Measurements from ENCODE around the gene CSTPP1. TPM values are rescaled to one million over a fixed set of nuclear protein-coding genes. Genes with fewer than 3 reads are reported as not detected.

The CSTPP1 gene
- total and polyA plus RNA-seq, 2 of the 8 experiments (the other 6 are each of a cell fraction or from before 2014, with no cell fraction given) = 24.2 to 28.7 TPM

- Histone ChIP-seq H3K14ac (ENCODE audit: insufficient read length) (no peak overlapping the region), H3K23me2 (ENCODE audit: low read depth, low read length) (no peaks in the 10 kb centered on the region), H4K8ac (ENCODE audit: extremely low read depth, insufficient read depth, low read length) (no peak overlapping the region), H4K91ac (replicated peaks; ENCODE audit: insufficient read length, low read length) (no peak overlapping the region), H4K5ac (ENCODE audit: insufficient read length, low read depth, low read length) (no peak overlapping the region), H3K56ac (replicated peaks; ENCODE audit: insufficient read length, low read depth, low read length) (no peak overlapping the region), H3K18ac (ENCODE audit: extremely low read depth, low read length) (no peak overlapping the region), H2BK20ac (ENCODE audit: low read length) (no peak overlapping the region), H4K20me1 (replicated peaks in 1 of 2; ENCODE audit: control insufficient read depth in 1 of 2, insufficient read depth in 2 of 2, low read length in 2 of 2) (no peaks in the 10 kb centered on the region), H3K79me2 (ENCODE audit: control insufficient read depth in 1 of 2, insufficient read depth in 2 of 2, low read length in 2 of 2) (no peaks in the 10 kb centered on the region), H3K9ac (replicated peaks in 1 of 4; ENCODE audit: extremely low read depth in 1 of 4, low read depth in 3 of 4, low read length in 3 of 4) (no peak overlapping the region), H3K4me3 (ENCODE audit: extremely low read depth in 1 of 4, insufficient read depth in 2 of 4, low read depth in 3 of 4, low read length in 4 of 4) (no peak overlapping the region), H2BK12ac (ENCODE audit: low read depth, low read length) (no peak overlapping the region), H3K36me3 (ENCODE audit: control insufficient read depth in 2 of 4, insufficient read depth in 4 of 4, low read length in 3 of 4) (no peaks in the 10 kb centered on the region), H2BK120ac (replicated peaks; ENCODE audit: low read depth, low read length) (no peak overlapping the region), H3K4ac (replicated peaks; ENCODE audit: insufficient read length, low read depth, low read length) (no peak overlapping the region), H2AK5ac (ENCODE audit: low read depth, low read length) (no peak overlapping the region), H2AFZ (ENCODE audit: low read length) (no peak overlapping the region), H3K4me2 (ENCODE audit: insufficient read depth in 1 of 2, low read depth in 2 of 2, low read length in 2 of 2) (no peak overlapping the region), H3K79me1 (ENCODE audit: low read depth, low read length) (no peaks in the 10 kb centered on the region), H3K27me3 (replicated peaks in 1 of 4; ENCODE audit: control insufficient read depth in 3 of 4, extremely low read depth in 1 of 4, insufficient read depth in 3 of 4, low read length in 3 of 4) (no peaks in the 10 kb centered on the region), H3K4me1 (replicated peaks in 1 of 4; ENCODE audit: control insufficient read depth in 3 of 4, insufficient read depth in 4 of 4, low read length in 3 of 4) (no peaks in the 10 kb centered on the region), H3K23ac (ENCODE audit: insufficient read length) (no peak overlapping the region), H2BK5ac (ENCODE audit: low read depth, low read length) (no peak overlapping the region), H3K9me3 (ENCODE audit: insufficient read depth in 2 of 2, low read depth in 1 of 2, low read length in 1 of 2) (no peaks in the 10 kb centered on the region), H2BK15ac (ENCODE audit: low read length) (no peak overlapping the region), H3K27ac (ENCODE audit: low read depth, low read length) (no peak overlapping the region)
- FAIRE-seq (no peak), DNase-seq (ENCODE audit: low read depth in 1 of 2, low spot score in 2 of 2) (no peak)
- TF ChIP-seq RNF2 (IDR thresholded peaks at IDR 0.05; ENCODE audit: borderline replicate concordance, low read depth, low read length, missing control alignments, poor library complexity, severe bottlenecking) = no peak
- POLR2A ChIA-PET (ENCODE audit: partially characterized antibody) = no interaction called here
- CTCF ChIA-PET (ENCODE audit: partially characterized antibody) = no interaction called here
- 88% methylated on average over 7 of the region's 7 CpGs; no CpG with 5 or more reads in 1 of the 2 experiments for WGBS, 2 experiments (ENCODE audit: extremely low coverage in 1 of 2, insufficient coverage in 1 of 2, insufficient read length in 1 of 2, insufficient replicate concordance in 2 of 2, low coverage in 1 of 2, low lambda C conversion rate in 2 of 2, missing lambda C conversion rate in 1 of 2)
These were observed 115.6 kb downstream of the CSTPP1 start for GRCh38 chr11:47052165-47052564.
